ENCODE results near the gene CEP164. TPM values are rescaled to one million over a fixed set of nuclear protein-coding genes. Genes with fewer than 3 reads are reported as not detected.

Gene CEP164
- total and polyA plus RNA-seq, 2 of the 4 experiments (the other 2 are of a cell fraction) = 23.3 to 26.9 TPM

GRCh38 chr11:117444256-117444655, 116.6 kb downstream of the CEP164 start:
- no peaks in the 10 kb centered on the region for H3K36me3 ChIP-seq (ENCODE audit: control insufficient read depth, insufficient read depth, low read length)
- dilution Hi-C loops (cut with HindIII; ENCODE audit: low sequenced_read_pairs, unreplicated experiment) = no loop called here

More at GRCh38 chr11:117444256-117444655, 116.6 kb downstream of the CEP164 start:
- no peaks in the 10 kb centered on the region for H3K4me1 ChIP-seq (ENCODE audit: control insufficient read depth, insufficient read depth, low read length)
- ATAC-seq (ENCODE audit: low read depth) (no peak), DNase-seq (no peak)
- H4K20me1 ChIP-seq (ENCODE audit: insufficient read depth, low read length) = no peaks in the 10 kb centered on the region; the same call in 1 of the 2 replicates
- H3K79me1 ChIP-seq (ENCODE audit: low read depth in 1 of 2, low read length in 2 of 2) = no peaks in the 10 kb centered on the region
- no peak overlapping the region for H3K56ac ChIP-seq (ENCODE audit: extremely low read depth, insufficient read depth, low read length)
- no peak overlapping the region for H4K5ac ChIP-seq (ENCODE audit: low read depth, low read length)
- no peak overlapping the region for H2AFZ ChIP-seq (replicated peaks; ENCODE audit: low read length, poor library complexity)
- H2BK15ac ChIP-seq (ENCODE audit: low read depth, low read length) = no peak overlapping the region
- no peak overlapping the region for H2BK120ac ChIP-seq (ENCODE audit: low read depth, low read length)
- no peak overlapping the region for H3K4me3 ChIP-seq (ENCODE audit: insufficient read depth, low read depth, low read length)
- H3K27ac ChIP-seq (ENCODE audit: insufficient read depth, low read length) = no peak overlapping the region
- no peak overlapping the region for H2AK5ac ChIP-seq (ENCODE audit: low read depth, low read length)
- no CpG with 5 or more reads among the region's 8 CpGs for WGBS, 2 experiments (ENCODE audit: extremely low coverage in 2 of 2, insufficient read length in 1 of 2)
- H3K18ac ChIP-seq (ENCODE audit: low read depth, low read length) = no peak overlapping the region
- no peaks in the 10 kb centered on the region for H3K9me3 ChIP-seq (ENCODE audit: control insufficient read depth, insufficient read depth, low read length)
- no peak overlapping the region for H4K91ac ChIP-seq (ENCODE audit: insufficient read depth, low read depth, low read length)
- TF ChIP-seq, protein P1, sequence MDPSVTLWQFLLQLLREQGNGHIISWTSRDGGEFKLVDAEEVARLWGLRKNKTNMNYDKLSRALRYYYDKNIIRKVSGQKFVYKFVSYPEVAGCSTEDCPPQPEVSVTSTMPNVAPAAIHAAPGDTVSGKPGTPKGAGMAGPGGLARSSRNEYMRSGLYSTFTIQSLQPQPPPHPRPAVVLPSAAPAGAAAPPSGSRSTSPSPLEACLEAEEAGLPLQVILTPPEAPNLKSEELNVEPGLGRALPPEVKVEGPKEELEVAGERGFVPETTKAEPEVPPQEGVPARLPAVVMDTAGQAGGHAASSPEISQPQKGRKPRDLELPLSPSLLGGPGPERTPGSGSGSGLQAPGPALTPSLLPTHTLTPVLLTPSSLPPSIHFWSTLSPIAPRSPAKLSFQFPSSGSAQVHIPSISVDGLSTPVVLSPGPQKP (IDR thresholded peaks at IDR 0.05; ENCODE audit: borderline replicate concordance, low read depth, low read length) = no peak
- no peak for TF ChIP-seq MAZ (IDR thresholded peaks at IDR 0.05; ENCODE audit: borderline replicate concordance, low read depth, low read length)
- no peak for TF ChIP-seq BHLHE40 (IDR thresholded peaks at IDR 0.05; ENCODE audit: low read depth, low read length)
- TF ChIP-seq, protein P2, sequence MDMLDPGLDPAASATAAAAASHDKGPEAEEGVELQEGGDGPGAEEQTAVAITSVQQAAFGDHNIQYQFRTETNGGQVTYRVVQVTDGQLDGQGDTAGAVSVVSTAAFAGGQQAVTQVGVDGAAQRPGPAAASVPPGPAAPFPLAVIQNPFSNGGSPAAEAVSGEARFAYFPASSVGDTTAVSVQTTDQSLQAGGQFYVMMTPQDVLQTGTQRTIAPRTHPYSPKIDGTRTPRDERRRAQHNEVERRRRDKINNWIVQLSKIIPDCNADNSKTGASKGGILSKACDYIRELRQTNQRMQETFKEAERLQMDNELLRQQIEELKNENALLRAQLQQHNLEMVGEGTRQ (IDR thresholded peaks at IDR 0.05; ENCODE audit: low read depth, low read length) = no peak
- no peak for TF ChIP-seq RAD21 (IDR thresholded peaks at IDR 0.05; ENCODE audit: low read length)
- TF ChIP-seq RCOR1 (IDR thresholded peaks at IDR 0.05; ENCODE audit: insufficient replicate concordance, low read length) = no peak
- TF ChIP-seq, protein P3, sequence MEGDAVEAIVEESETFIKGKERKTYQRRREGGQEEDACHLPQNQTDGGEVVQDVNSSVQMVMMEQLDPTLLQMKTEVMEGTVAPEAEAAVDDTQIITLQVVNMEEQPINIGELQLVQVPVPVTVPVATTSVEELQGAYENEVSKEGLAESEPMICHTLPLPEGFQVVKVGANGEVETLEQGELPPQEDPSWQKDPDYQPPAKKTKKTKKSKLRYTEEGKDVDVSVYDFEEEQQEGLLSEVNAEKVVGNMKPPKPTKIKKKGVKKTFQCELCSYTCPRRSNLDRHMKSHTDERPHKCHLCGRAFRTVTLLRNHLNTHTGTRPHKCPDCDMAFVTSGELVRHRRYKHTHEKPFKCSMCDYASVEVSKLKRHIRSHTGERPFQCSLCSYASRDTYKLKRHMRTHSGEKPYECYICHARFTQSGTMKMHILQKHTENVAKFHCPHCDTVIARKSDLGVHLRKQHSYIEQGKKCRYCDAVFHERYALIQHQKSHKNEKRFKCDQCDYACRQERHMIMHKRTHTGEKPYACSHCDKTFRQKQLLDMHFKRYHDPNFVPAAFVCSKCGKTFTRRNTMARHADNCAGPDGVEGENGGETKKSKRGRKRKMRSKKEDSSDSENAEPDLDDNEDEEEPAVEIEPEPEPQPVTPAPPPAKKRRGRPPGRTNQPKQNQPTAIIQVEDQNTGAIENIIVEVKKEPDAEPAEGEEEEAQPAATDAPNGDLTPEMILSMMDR (conservative IDR thresholded peaks at IDR 0.05; ENCODE audit: low read depth, low read length) = no peak
- no peak for TF ChIP-seq SMC3 (IDR thresholded peaks at IDR 0.05; ENCODE audit: low read depth, low read length)
- TF ChIP-seq RFX5 (IDR thresholded peaks at IDR 0.05; ENCODE audit: low read depth, low read length) = no peak
- ChIA-PET POLR2A (ENCODE audit: unreplicated experiment) (no interaction called here), CTCF (interaction anchor here (1.7 to 2.8 kb wide), 2 partner anchors 18 to 177 kb away, joined by 4 to 16 read pairs; no protein-coding TSS in a partner anchor)
- in situ Hi-C loops (cut with MboI; ENCODE audit: low sequenced_read_pairs) = loop anchor here (10.0 kb wide), 1 partner anchor 361 kb away; no protein-coding TSS in a partner anchor
- H3K27me3 ChIP-seq (ENCODE audit: control insufficient read depth, insufficient read depth, low read length) = peaks cover 47% of the 10 kb centered on the region
- no peak overlapping the region for H2BK5ac ChIP-seq (ENCODE audit: low read depth, low read length, poor library complexity, severe bottlenecking)
- no TSS peak for BruUV-seq (replicated peaks)
- H3K23ac ChIP-seq (ENCODE audit: low read depth, low read length) = no peak overlapping the region
- no peak overlapping the region for H2BK20ac ChIP-seq (ENCODE audit: low read depth, low read length)
- H4K8ac ChIP-seq (ENCODE audit: low read depth in 2 of 2, low read length in 2 of 2) = no peak overlapping the region
- intact Hi-C loops (cut with micrococcal nuclease) = no loop called here
- H3K4ac ChIP-seq (ENCODE audit: low read depth, low read length) = no peak overlapping the region
- no peak overlapping the region for H3K4me2 ChIP-seq (ENCODE audit: low read depth, low read length)
- no peak overlapping the region for H3K9ac ChIP-seq (ENCODE audit: low read depth, low read length)
- no peak overlapping the region for H3K14ac ChIP-seq (replicated peaks; ENCODE audit: low read depth, low read length)
- no peak overlapping the region for H2AK9ac ChIP-seq (replicated peaks; ENCODE audit: low read depth, low read length, poor library complexity)
- H3K9me1 ChIP-seq (ENCODE audit: insufficient read depth, low read length) = no peaks in the 10 kb centered on the region

Data from IMR-90 (cell line).